Trophoblast cell (in vitro differentiated cells and primary cell): ENCODE results near the gene SEZ6.

Source experiments
- DNase-seq, 2 donors: peaks; one replicate each; pipeline ENCODE4 v3.0.0-alpha.2; 2016
- H2AFZ ChIP-seq: 2 replicates; pipeline ENCODE4 v1.6.1; 2013; ENCODE audit warnings: low read length, moderate library complexity, mild to moderate bottlenecking; ENCODE audit not compliant: insufficient read depth, poor library complexity
- H2AK5ac ChIP-seq: 2 replicates; pipeline ENCODE4 v1.6.1; 2013; ENCODE audit warnings: mild to moderate bottlenecking, low read length
- H2BK120ac ChIP-seq: 2 replicates; pipeline ENCODE4 v1.6.1; 2013; ENCODE audit warnings: low read length, mild to moderate bottlenecking, moderate library complexity; ENCODE audit not compliant: insufficient read depth, poor library complexity
- H2BK12ac ChIP-seq: 2 replicates; pipeline ENCODE4 v1.6.1; 2013; ENCODE audit warnings: mild to moderate bottlenecking, low read length, moderate library complexity
- H2BK5ac ChIP-seq: 2 replicates; pipeline ENCODE4 v1.6.1; 2013; ENCODE audit warnings: low read length, low read depth, moderate library complexity, mild to moderate bottlenecking; ENCODE audit not compliant: poor library complexity
- H3K14ac ChIP-seq: 2 replicates; pipeline ENCODE4 v1.6.1; 2013; ENCODE audit warnings: mild to moderate bottlenecking, low read length
- H3K18ac ChIP-seq: 2 replicates; pipeline ENCODE4 v1.6.1; 2013; ENCODE audit warnings: mild to moderate bottlenecking, low read length
- H3K23ac ChIP-seq: 2 replicates; pipeline ENCODE4 v1.6.1; 2013; ENCODE audit warnings: low read length
- H3K27ac ChIP-seq: 2 replicates; pipeline ENCODE4 v1.5.1; 2013; ENCODE audit warnings: low read depth, mild to moderate bottlenecking, inconsistent platforms, low read length, moderate library complexity
- H3K27me3 ChIP-seq: 2 replicates; pipeline ENCODE4 v1.6.1; 2013; ENCODE audit warnings: inconsistent platforms, mild to moderate bottlenecking, low read length, moderate library complexity; ENCODE audit not compliant: insufficient read depth
- H3K36me3 ChIP-seq, 2 experiments: 1 replicate in 1 of 2; 2 replicates in 1 of 2; pipeline ENCODE4 v1.6.1; 2013; ENCODE audit warnings: low read length in 2 of 2, mild to moderate bottlenecking in 2 of 2, moderate library complexity in 1 of 2; ENCODE audit not compliant: insufficient read depth in 2 of 2, control insufficient read depth in 1 of 2
- H3K4ac ChIP-seq: 2 replicates; pipeline ENCODE4 v1.6.1; 2013; ENCODE audit warnings: low read depth, mild to moderate bottlenecking, low read length, moderate library complexity
- H3K4me1 ChIP-seq, 2 experiments: 1 replicate in 1 of 2; 2 replicates in 1 of 2; pipeline ENCODE4 v1.6.1; 2013; ENCODE audit warnings: low read length in 2 of 2, mild to moderate bottlenecking in 2 of 2, moderate library complexity in 1 of 2; ENCODE audit not compliant: insufficient read depth in 2 of 2, control insufficient read depth in 1 of 2
- H3K4me2 ChIP-seq: 2 replicates; pipeline ENCODE4 v1.6.1; 2013; ENCODE audit warnings: inconsistent platforms, mild to moderate bottlenecking, low read length, moderate library complexity
- H3K4me3 ChIP-seq: 2 replicates; pipeline ENCODE4 v1.5.1; 2013; ENCODE audit warnings: mild to moderate bottlenecking, low read depth, low read length, inconsistent platforms
- H3K79me1 ChIP-seq: one replicate; pipeline ENCODE4 v1.6.1; 2013; ENCODE audit warnings: low read length
- H3K79me2 ChIP-seq: 2 replicates; pipeline ENCODE4 v1.6.1; 2013; ENCODE audit warnings: low read length, mild to moderate bottlenecking; ENCODE audit not compliant: control insufficient read depth, insufficient read depth, poor library complexity
- H3K9ac ChIP-seq: 2 replicates; pipeline ENCODE4 v1.6.1; 2013; ENCODE audit warnings: mild to moderate bottlenecking, low read length
- H3K9me3 ChIP-seq: 2 replicates; pipeline ENCODE4 v1.6.1; 2013; ENCODE audit warnings: low read depth, mild to moderate bottlenecking, control low read depth, inconsistent platforms, low read length; ENCODE audit not compliant: insufficient read depth
- H4K12ac ChIP-seq: 2 replicates; pipeline ENCODE4 v1.6.1; 2013; ENCODE audit warnings: low read depth, mild to moderate bottlenecking, low read length, moderate library complexity
- H4K8ac ChIP-seq: 2 replicates; pipeline ENCODE4 v1.6.1; 2013; ENCODE audit warnings: low read depth, mild to moderate bottlenecking, low read length, moderate library complexity
- H4K91ac ChIP-seq: one replicate; pipeline ENCODE4 v1.6.1; 2013; ENCODE audit warnings: low read depth, mild to moderate bottlenecking, low read length, moderate library complexity
- WGBS: extraction: QIAGEN DNeasy Blood & Tissue Kit; methylation state at CpG from one replicate; pipeline ENCODE4 v1.1.7; 2013; ENCODE audit warnings: missing lambda C conversion rate; ENCODE audit not compliant: insufficient read length, insufficient coverage; ENCODE audit errors: extremely low coverage; 5-methylcytosine and 5-hydroxymethylcytosine counted together

The SEZ6 gene

GRCh38 chr17:28928061-28928460, 77.8 kb downstream of the SEZ6 start:
- Histone ChIP-seq H3K27ac (no peak overlapping the region), H4K91ac (no peak overlapping the region), H2AFZ (no peak overlapping the region), H3K14ac (no peak overlapping the region), H3K27me3 (no peaks in the 10 kb centered on the region), H3K4me1 (peaks cover 7 to 12% of the 10 kb centered on the region in 2 experiments), H3K4ac (no peak overlapping the region), H2BK12ac (no peak overlapping the region), H4K12ac (no peak overlapping the region), H3K23ac (no peak overlapping the region), H3K18ac (no peak overlapping the region), H3K9me3 (no peaks in the 10 kb centered on the region), H3K79me1 (no peaks in the 10 kb centered on the region), H3K9ac (no peak overlapping the region), H2BK120ac (no peak overlapping the region), H3K4me3 (no peak overlapping the region), H3K36me3 (peaks cover 9 to 10% of the 10 kb centered on the region in 2 experiments), H2BK5ac (no peak overlapping the region), H3K4me2 (no peak overlapping the region), H4K8ac (no peak overlapping the region), H3K79me2 (no peaks in the 10 kb centered on the region), H2AK5ac (no peak overlapping the region)
- peak; percentile 43 to 65 for DNase-seq
- WGBS: no CpG with 5 or more reads among the region's 2 CpGs

GRCh38 chr17:28926786-28927185, 79.0 kb downstream of the SEZ6 start:
- no peaks in the 10 kb centered on the region for H3K79me2 ChIP-seq
- no peaks in the 10 kb centered on the region for H3K9me3 ChIP-seq
- H3K27me3 ChIP-seq: no peaks in the 10 kb centered on the region
- no peak overlapping the region for H3K18ac ChIP-seq
- H3K4me2 ChIP-seq: no peak overlapping the region
- no peak overlapping the region for H4K91ac ChIP-seq
- H3K14ac ChIP-seq: no peak overlapping the region
- DNase-seq: peak in 1 of 2 donors; percentile 33
- H3K4ac ChIP-seq: no peak overlapping the region
- H3K23ac ChIP-seq: no peak overlapping the region
- H4K12ac ChIP-seq: no peak overlapping the region
- no peak overlapping the region for H3K9ac ChIP-seq
- H3K36me3 ChIP-seq: peaks cover 12 to 16% of the 10 kb centered on the region in 2 experiments
- no peaks in the 10 kb centered on the region for H3K79me1 ChIP-seq
- no peak overlapping the region for H2BK120ac ChIP-seq
- H2AK5ac ChIP-seq: no peak overlapping the region
- H4K8ac ChIP-seq: no peak overlapping the region
- WGBS: no CpG with 5 or more reads among the region's 4 CpGs
- H3K4me1 ChIP-seq: peaks cover 7 to 12% of the 10 kb centered on the region in 2 experiments
- no peak overlapping the region for H3K4me3 ChIP-seq
- no peak overlapping the region for H2BK12ac ChIP-seq
- H2BK5ac ChIP-seq: no peak overlapping the region
- H2AFZ ChIP-seq: no peak overlapping the region
- H3K27ac ChIP-seq: peak overlapping the region; percentile 40

GRCh38 chr17:28926366-28926765, 79.5 kb downstream of the SEZ6 start:
- Histone ChIP-seq H4K12ac (no peak overlapping the region), H3K9ac (no peak overlapping the region), H2BK12ac (no peak overlapping the region), H4K8ac (no peak overlapping the region), H3K27me3 (no peaks in the 10 kb centered on the region), H2AK5ac (no peak overlapping the region), H2BK5ac (no peak overlapping the region), H2BK120ac (no peak overlapping the region), H2AFZ (no peak overlapping the region), H3K36me3 (peaks cover 12 to 19% of the 10 kb centered on the region in 2 experiments), H3K79me2 (no peaks in the 10 kb centered on the region), H3K9me3 (no peaks in the 10 kb centered on the region), H3K4me2 (no peak overlapping the region), H3K18ac (no peak overlapping the region), H3K4me1 (peaks cover 7 to 12% of the 10 kb centered on the region in 2 experiments), H3K4me3 (no peak overlapping the region), H3K23ac (no peak overlapping the region), H3K79me1 (no peaks in the 10 kb centered on the region), H4K91ac (no peak overlapping the region), H3K14ac (no peak overlapping the region), H3K27ac (peak overlapping the region; percentile 40), H3K4ac (no peak overlapping the region)
- DNase-seq: no peak
- no CpG with 5 or more reads among the region's 2 CpGs for WGBS

GRCh38 chr17:28925912-28926365, 79.9 kb downstream of the SEZ6 start:
- Histone ChIP-seq H3K23ac (no peak overlapping the region), H4K91ac (no peak overlapping the region), H3K79me2 (no peaks in the 10 kb centered on the region), H3K27me3 (no peaks in the 10 kb centered on the region), H4K8ac (no peak overlapping the region), H3K4ac (no peak overlapping the region), H3K4me3 (no peak overlapping the region), H3K18ac (no peak overlapping the region), H2AK5ac (no peak overlapping the region), H3K4me2 (no peak overlapping the region), H2BK5ac (no peak overlapping the region), H3K4me1 (peaks cover 7 to 12% of the 10 kb centered on the region in 2 experiments), H2BK12ac (no peak overlapping the region), H3K79me1 (no peaks in the 10 kb centered on the region), H3K9me3 (no peaks in the 10 kb centered on the region), H3K14ac (no peak overlapping the region), H2AFZ (no peak overlapping the region), H2BK120ac (no peak overlapping the region), H4K12ac (no peak overlapping the region), H3K9ac (no peak overlapping the region), H3K36me3 (peaks cover 16 to 23% of the 10 kb centered on the region in 2 experiments), H3K27ac (no peak overlapping the region)
- WGBS: no CpG with 5 or more reads among the region's 2 CpGs
- no peak for DNase-seq
